ENCODE results near the gene MTREX.

The MTREX gene

DNA sequence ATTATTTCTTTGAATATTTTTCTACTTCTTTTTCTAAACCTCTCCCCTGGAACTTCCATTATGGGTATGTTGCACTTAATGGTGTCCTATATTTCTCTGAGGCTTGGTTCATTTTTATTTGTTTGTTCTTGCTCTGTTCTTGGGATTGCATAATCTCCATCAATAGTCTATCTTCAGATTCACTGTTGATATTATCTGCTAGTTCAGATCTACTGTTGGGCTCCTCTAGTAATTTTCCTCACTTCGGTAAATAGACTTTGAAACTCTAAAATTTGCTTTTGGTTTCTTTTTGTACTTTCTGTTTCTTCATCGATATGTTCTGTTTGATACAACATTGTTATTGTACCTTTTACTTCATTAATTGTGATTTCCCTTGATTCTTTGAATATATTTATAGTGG is 76.3 kb downstream of the MTREX start:
- no peak for TF ChIP-seq CTCF (IDR thresholded peaks at IDR 0.05; ENCODE audit: poor library complexity, severe bottlenecking)
- H3K36me3 ChIP-seq (ENCODE audit: low read depth) = peaks cover 80% of the 10 kb centered on the region

GRCh38 chr5:55385227-55385626 is 77.4 kb downstream of the MTREX start:
- no peaks in the 10 kb centered on the region for H3K4me1 ChIP-seq (ENCODE audit: insufficient read depth, poor library complexity, severe bottlenecking)
- TF ChIP-seq CTCF (IDR thresholded peaks at IDR 0.05; ENCODE audit: poor library complexity, severe bottlenecking) = no peak
- DNase-seq (ENCODE audit: low spot score) (no peak), ATAC-seq (ENCODE audit: low read depth) (no peak)
- H3K9me3 ChIP-seq (ENCODE audit: severe bottlenecking) = no peaks in the 10 kb centered on the region
- peaks cover 76% of the 10 kb centered on the region for H3K36me3 ChIP-seq (ENCODE audit: low read depth)
- no peaks in the 10 kb centered on the region for H3K27me3 ChIP-seq (ENCODE audit: insufficient read depth, poor library complexity, severe bottlenecking)
- H3K27ac ChIP-seq (ENCODE audit: poor library complexity, severe bottlenecking) = no peak overlapping the region
- no peak overlapping the region for H3K4me3 ChIP-seq (ENCODE audit: severe bottlenecking)

More for the DNA sequence above, 76.3 kb downstream of the MTREX start:
- Histone ChIP-seq H3K4me1 (ENCODE audit: insufficient read depth, poor library complexity, severe bottlenecking) (no peaks in the 10 kb centered on the region), H3K27me3 (ENCODE audit: insufficient read depth, poor library complexity, severe bottlenecking) (no peaks in the 10 kb centered on the region), H3K27ac (ENCODE audit: poor library complexity, severe bottlenecking) (no peak overlapping the region), H3K9me3 (ENCODE audit: severe bottlenecking) (no peaks in the 10 kb centered on the region), H3K4me3 (ENCODE audit: severe bottlenecking) (no peak overlapping the region)
- ATAC-seq (ENCODE audit: low read depth) (no peak), DNase-seq (ENCODE audit: low spot score) (no peak)

DNA sequence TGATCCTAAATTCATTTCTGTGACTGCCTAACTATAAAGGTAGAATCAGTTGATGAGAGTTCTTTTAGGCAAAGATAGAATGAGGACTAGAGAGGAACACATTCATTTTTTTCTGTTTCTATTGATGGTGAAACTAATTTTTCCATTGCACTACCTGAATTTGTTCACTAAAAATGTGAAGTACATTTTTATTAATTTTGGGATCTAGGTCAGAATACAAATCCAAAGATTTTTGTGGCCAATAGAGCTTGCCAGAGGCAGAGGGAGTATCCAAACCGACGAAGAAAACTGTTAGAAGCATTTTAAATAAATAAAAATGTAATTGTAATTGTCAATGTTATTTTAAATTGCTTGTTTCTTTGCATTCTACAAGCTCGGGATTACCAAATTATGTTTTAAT is 78.1 kb downstream of the MTREX start:
- DNase-seq (ENCODE audit: low spot score) (no peak), ATAC-seq (ENCODE audit: low read depth) (no peak)
- TF ChIP-seq CTCF (IDR thresholded peaks at IDR 0.05; ENCODE audit: poor library complexity, severe bottlenecking) = no peak
- H3K27me3 ChIP-seq (ENCODE audit: insufficient read depth, poor library complexity, severe bottlenecking) = no peaks in the 10 kb centered on the region
- no peak overlapping the region for H3K4me3 ChIP-seq (ENCODE audit: severe bottlenecking)
- peaks cover 75% of the 10 kb centered on the region for H3K36me3 ChIP-seq (ENCODE audit: low read depth)
- no peaks in the 10 kb centered on the region for H3K4me1 ChIP-seq (ENCODE audit: insufficient read depth, poor library complexity, severe bottlenecking)
- H3K27ac ChIP-seq (ENCODE audit: poor library complexity, severe bottlenecking) = no peak overlapping the region
- H3K9me3 ChIP-seq (ENCODE audit: severe bottlenecking) = no peaks in the 10 kb centered on the region

- Histone ChIP-seq H3K27me3 (ENCODE audit: insufficient read depth, poor library complexity, severe bottlenecking) (no peaks in the 10 kb centered on the region), H3K4me3 (ENCODE audit: severe bottlenecking) (no peak overlapping the region), H3K36me3 (ENCODE audit: low read depth) (peaks cover 78% of the 10 kb centered on the region), H3K27ac (ENCODE audit: poor library complexity, severe bottlenecking) (no peak overlapping the region), H3K9me3 (ENCODE audit: severe bottlenecking) (no peaks in the 10 kb centered on the region), H3K4me1 (ENCODE audit: insufficient read depth, poor library complexity, severe bottlenecking) (no peaks in the 10 kb centered on the region)
- DNase-seq (ENCODE audit: low spot score) (no peak), ATAC-seq (ENCODE audit: low read depth) (no peak)
- TF ChIP-seq CTCF (IDR thresholded peaks at IDR 0.05; ENCODE audit: poor library complexity, severe bottlenecking) = no peak
These were observed 78.6 kb downstream of the MTREX start for GRCh38 chr5:55386356-55386755.

DNA sequence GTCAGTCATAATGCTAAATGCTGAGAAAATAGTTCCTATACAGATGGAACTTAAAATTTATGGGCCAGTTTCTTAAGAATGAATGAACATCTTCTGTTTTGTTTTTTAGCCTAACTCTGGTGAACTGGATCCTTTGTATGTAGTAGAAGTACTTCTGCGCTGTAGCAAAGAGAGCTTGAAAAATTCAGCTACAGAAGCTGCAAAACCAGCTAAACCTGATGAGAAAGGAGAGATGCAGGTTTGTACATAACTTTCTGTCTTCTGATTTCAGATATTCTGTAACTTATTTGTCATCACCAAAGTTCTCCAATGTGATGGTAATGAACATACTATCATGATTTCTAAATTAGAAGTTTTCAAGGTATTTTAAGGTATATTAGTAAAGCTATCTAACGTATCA is 80.1 kb downstream of the MTREX start:
- TF ChIP-seq CTCF (IDR thresholded peaks at IDR 0.05; ENCODE audit: poor library complexity, severe bottlenecking) = no peak
- Histone ChIP-seq H3K27me3 (ENCODE audit: insufficient read depth, poor library complexity, severe bottlenecking) (no peaks in the 10 kb centered on the region), H3K4me1 (ENCODE audit: insufficient read depth, poor library complexity, severe bottlenecking) (no peaks in the 10 kb centered on the region), H3K36me3 (ENCODE audit: low read depth) (peaks cover 79% of the 10 kb centered on the region), H3K4me3 (ENCODE audit: severe bottlenecking) (no peak overlapping the region), H3K27ac (ENCODE audit: poor library complexity, severe bottlenecking) (no peak overlapping the region), H3K9me3 (ENCODE audit: severe bottlenecking) (no peaks in the 10 kb centered on the region)
- ATAC-seq (ENCODE audit: low read depth) (no peak), DNase-seq (ENCODE audit: low spot score) (no peak)
